Activated CD4-positive, alpha-beta T cell treated with anti-CD3 and anti-CD28 coated beads, Interleukin-2, amount 50 U/mL, for 1 hour (primary cell): ENCODE measurements around the gene LDLRAD3.

Experiments used
- DNase-seq: peaks from one replicate; pipeline ENCODE4 v3.0.0-alpha.2; 2020

The LDLRAD3 gene

GRCh38 chr11:36219996-36220395, 276.1 kb downstream of the LDLRAD3 start:
- DNase-seq, result no peak

GRCh38 chr11:36222831-36223635, 279.2 kb downstream of the LDLRAD3 start:
- no peak for DNase-seq

DNA sequence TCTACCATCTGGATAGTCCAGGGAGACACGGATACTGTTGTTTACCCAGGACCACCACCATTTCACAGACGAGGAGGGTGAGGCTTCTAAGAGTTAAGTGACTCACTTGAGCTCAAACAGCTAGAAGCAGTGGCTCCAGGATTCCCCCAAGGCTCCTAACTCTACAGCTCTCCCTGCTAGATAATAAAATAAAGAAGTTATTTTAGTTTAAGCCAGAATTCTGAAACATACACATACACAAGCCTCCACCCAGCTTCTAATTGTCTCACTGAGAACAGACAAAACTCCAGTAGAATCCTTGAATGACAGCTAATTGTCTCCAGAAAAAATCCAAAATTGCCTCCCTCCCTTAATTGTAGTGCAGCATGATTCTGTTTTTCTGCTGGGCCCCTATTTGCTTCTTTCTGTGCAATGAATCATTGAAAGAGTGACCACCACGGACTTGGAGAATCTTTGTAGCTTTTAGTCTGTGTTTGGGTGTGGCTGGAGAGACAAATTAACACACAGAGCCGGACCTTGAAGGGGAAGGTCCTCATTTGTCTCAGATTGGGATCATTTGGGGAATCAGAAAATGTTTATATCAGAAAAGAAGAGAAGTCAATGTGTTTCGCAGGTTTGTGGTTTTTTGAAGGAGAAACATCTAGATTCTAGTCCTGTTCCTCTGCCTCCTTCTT, 280.5 kb downstream of the LDLRAD3 start:
- DNase-seq, result no peak

- DNase-seq, result no peak
These were observed 283.2 kb downstream of the LDLRAD3 start for GRCh38 chr11:36227044-36227443.

DNA sequence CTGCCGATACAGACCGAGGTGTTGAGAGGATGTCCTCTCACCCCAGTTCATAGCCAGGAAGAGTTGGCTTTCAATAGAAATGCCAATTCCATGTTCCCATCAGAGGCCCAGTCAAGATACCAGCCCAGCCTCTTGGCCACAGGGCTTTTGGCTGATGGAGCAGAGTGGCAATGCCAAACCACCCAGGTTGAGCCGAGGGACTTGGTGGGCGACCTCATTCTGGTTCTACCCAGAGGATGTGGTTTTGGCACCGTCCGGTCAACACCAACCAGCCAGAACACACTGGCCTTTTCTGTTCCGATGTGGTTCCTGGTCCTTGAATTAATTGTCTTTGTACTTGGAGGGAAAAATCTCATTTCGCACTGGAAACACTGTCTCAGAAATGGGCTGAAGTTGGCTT, 284.8 kb downstream of the LDLRAD3 start:
- DNase-seq, result no peak

DNA sequence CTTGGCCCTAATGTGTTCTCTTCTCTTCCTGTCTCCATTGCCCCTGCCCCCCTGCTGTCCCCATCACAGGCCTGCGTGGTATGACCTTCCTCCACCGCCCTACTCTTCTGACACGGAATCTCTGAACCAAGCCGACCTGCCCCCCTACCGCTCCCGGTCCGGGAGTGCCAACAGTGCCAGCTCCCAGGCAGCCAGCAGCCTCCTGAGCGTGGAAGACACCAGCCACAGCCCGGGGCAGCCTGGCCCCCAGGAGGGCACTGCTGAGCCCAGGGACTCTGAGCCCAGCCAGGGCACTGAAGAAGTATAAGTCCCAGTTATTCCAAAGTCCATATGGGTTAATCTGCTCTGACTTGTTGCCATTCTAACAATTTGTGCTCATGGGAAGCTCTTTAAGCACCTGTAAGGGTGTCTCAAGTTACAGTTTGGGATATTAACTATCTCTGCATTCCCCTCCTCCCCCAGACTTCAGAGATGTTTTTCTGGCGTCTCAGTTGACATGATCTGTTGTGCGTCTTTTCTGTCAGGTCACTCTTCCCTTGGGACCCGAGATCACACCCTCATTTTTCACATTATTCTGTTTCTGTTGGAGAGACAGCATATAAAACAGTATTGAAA, 285.3 kb downstream of the LDLRAD3 start:
- DNase-seq, result no peak

DNA sequence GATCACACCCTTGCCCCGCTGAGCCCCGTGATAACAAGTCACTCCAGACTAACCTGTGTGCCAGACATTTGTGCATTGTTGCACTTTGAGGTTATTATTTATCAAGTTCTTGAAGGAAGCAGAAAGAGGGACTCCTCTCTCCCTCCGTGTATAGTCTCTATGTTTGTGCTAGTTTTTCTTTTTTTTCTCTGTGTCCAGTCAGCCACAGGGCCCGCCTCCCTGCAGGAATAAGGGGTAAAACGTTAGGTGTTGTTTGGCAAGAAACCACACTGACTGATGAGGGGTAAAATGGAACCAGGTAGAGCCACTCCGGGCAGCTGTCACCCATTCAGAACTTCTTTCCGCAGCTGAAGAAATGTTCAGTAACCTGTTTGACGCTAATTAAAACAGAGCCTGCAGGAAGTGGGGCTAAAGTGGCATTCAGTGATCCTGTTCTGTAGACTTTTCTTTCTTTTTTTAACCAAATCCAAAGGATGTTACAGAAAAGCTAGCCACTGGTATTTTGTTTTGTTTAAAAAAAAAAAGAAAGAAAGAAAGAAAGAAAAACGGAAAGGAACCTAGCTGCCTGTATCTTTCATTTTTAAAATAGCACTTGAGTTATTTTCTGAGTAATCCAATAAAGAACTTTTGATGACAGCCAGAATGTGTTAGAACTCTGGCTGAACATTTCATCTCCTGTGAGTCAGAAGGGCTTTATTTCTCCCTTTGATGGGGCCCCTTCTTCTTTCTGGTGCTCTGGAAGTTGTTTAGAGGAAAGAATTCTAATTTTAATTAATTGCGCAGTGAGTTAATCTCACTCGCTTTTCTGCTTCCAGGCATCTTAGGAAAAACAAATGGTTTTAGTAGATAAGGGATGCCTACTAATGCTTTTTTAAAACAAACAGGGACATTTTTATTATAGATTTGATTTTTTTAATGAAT, 287.2 kb downstream of the LDLRAD3 start:
- DNase-seq, result no peak

DNA sequence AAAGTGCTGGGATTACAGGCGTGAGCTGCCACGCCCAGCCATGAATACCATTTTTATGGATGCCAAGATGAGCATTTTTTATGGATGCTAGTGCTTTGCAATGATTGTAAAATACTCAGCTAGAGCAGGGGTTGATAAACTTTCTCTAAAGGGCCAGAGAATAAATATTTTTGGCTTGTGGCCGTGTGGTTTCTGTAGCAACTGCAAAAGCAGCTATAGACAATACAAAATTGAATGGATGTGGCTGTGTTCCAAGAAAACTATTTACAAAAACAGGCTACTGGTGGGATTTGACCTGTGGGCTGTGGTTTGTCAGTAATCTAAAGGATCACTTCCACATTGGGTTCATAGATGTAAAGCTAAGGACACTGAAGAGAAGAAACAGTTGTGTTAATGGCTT, 289.3 kb downstream of the LDLRAD3 start:
- DNase-seq, result no peak

GRCh38 chr11:36234825-36235224, 291.0 kb downstream of the LDLRAD3 start:
- DNase-seq, result no peak

- no peak for DNase-seq
These were observed 291.9 kb downstream of the LDLRAD3 start for GRCh38 chr11:36235750-36236149.

GRCh38 chr11:36237391-36237790, 293.5 kb downstream of the LDLRAD3 start:
- DNase-seq, result no peak

- DNase-seq, result no peak
These were observed 294.3 kb downstream of the LDLRAD3 start for GRCh38 chr11:36238036-36238631.

DNA sequence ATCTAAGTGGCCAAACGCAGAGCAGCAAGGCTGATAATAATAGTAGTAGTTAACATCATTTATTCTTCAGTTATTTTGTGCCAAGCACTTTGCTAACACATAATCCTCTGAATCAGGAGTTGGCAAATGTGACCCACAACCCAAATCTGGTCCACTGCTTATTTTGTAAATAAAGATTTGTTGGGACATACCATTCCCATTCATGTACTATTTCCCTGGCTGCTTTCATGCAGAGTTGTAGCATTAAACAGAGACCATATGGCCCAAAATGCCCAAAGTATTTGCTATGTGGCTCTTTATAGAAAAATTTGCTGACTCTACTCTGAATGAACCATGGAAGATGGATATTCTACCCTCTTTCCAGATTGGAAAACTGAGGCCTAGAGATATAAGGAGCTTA, 295.0 kb downstream of the LDLRAD3 start:
- no peak for DNase-seq

DNA sequence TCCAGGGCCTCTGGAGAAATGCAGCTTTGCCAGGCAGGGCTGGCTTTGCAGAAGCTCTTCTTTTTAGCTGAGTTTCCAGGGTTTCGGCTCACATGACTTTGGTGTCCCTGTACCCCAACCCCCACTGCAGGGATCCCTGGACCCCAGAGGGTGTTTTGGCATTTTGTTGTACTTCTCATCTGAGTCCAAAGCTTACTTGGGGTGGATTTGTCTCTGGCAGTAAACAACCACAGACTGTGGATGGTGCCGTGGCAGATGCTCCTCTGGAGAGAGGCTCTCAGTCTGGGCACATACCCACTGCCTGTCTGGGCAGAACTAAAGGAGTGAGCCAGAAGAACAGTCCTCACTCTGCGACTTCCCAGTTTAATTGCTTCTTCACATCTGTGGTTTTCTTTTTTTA, 295.8 kb downstream of the LDLRAD3 start:
- DNase-seq, result no peak

DNA sequence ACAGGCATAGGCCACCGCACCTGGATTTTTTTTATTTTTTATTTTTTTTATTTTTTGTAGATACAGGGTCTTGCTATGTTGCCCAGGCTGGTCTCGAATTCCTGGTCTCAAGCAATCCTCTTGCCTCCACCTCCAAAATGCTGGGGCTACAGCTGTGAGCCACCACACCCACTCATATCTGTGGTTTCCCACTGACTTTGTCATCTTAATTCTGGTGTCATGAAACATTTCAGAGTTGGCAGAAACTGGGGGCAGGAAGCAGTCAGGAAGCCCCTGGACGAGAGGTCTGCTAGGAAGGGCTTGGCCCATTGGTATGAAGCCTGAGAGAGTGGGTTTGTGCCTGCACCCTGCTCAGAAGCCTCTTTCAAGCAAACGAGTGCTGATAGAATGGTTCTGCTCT, 296.3 kb downstream of the LDLRAD3 start:
- DNase-seq, result no peak

DNA sequence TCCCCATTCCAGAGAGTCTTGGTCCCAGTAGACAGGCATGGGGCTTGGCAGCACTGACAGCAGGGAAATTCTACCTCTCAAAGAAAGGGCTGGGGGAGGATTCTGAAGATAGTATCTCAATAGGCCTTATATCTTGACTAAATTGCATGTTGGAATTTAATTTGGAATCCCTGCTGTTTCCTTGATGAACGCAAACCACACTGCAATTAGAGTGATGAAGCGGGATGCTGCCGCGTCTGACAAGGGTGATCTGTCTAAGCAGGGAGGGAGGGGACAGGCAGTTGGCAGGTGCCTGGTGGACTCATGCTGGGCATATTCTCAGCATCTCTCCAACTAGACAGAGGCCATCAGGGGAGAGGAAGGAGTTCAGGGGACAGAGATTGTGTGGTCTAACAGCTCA, 296.9 kb downstream of the LDLRAD3 start:
- no peak for DNase-seq

- no peak for DNase-seq
These were observed 297.6 kb downstream of the LDLRAD3 start for GRCh38 chr11:36241497-36241896.

GRCh38 chr11:36243641-36244040, 299.8 kb downstream of the LDLRAD3 start:
- no peak for DNase-seq

- no peak for DNase-seq
These were observed 303.6 kb downstream of the LDLRAD3 start for GRCh38 chr11:36247493-36247892.

- no peak for DNase-seq
These were observed 304.6 kb downstream of the LDLRAD3 start for GRCh38 chr11:36248436-36248835.

- no peak for DNase-seq
These were observed 305.4 kb downstream of the LDLRAD3 start for GRCh38 chr11:36249246-36249645.

- DNase-seq, result no peak
These were observed 308.0 kb downstream of the LDLRAD3 start for GRCh38 chr11:36251823-36252222.

DNA sequence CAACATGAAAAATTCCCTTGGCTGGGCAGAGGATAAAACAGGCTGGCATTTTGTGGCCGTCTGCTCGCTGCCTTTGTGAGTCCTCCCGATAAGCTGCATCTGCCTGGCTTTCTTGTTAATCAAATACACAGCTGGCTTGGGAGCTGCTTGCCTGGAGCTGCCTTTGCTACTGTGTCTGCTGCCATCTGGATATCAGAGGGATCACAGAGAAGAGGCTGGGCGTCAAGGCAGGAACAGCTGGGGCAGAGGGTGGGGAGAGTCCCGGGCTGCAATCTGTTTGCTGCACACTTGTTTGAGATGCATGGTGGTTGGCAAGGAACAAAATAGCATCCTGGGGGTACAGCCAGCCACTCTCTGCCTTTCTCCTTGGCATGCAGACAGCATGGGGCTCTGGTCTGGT, 309.4 kb downstream of the LDLRAD3 start:
- DNase-seq, result no peak
